ENCODE data around the gene C1QTNF12.

Gene C1QTNF12

GRCh38 chr1:1229770-1230169, 16.8 kb downstream of the C1QTNF12 start:
- in situ Hi-C loops (cut with HindIII; ENCODE audit: low sequenced_read_pairs): no loop called here

- in situ Hi-C loops (cut with HindIII; ENCODE audit: low sequenced_read_pairs): no loop called here
Observed at GRCh38 chr1:1228596-1229321, 17.8 kb downstream of the C1QTNF12 start.

GRCh38 chr1:1228187-1228586, 18.3 kb downstream of the C1QTNF12 start:
- in situ Hi-C loops (cut with HindIII; ENCODE audit: low sequenced_read_pairs): no loop called here

- in situ Hi-C loops (cut with HindIII; ENCODE audit: low sequenced_read_pairs): no loop called here
Observed at GRCh38 chr1:1227386-1227785, 19.1 kb downstream of the C1QTNF12 start.

GRCh38 chr1:1226566-1227362, 19.8 kb downstream of the C1QTNF12 start:
- in situ Hi-C loops (cut with HindIII; ENCODE audit: low sequenced_read_pairs): no loop called here

- in situ Hi-C loops (cut with HindIII; ENCODE audit: low sequenced_read_pairs): no loop called here
Observed at GRCh38 chr1:1225913-1226312, 20.6 kb downstream of the C1QTNF12 start.

GRCh38 chr1:1225238-1225845, 21.2 kb downstream of the C1QTNF12 start:
- in situ Hi-C loops (cut with HindIII; ENCODE audit: low sequenced_read_pairs): no loop called here

- in situ Hi-C loops (cut with HindIII; ENCODE audit: low sequenced_read_pairs): no loop called here
Observed at GRCh38 chr1:1223891-1224290, 22.6 kb downstream of the C1QTNF12 start.

- in situ Hi-C loops (cut with HindIII; ENCODE audit: low sequenced_read_pairs): no loop called here
Observed at GRCh38 chr1:1223321-1223720, 23.2 kb downstream of the C1QTNF12 start.

- in situ Hi-C loops (cut with HindIII; ENCODE audit: low sequenced_read_pairs): no loop called here
Observed at GRCh38 chr1:1222575-1223225, 23.8 kb downstream of the C1QTNF12 start.

- in situ Hi-C loops (cut with HindIII; ENCODE audit: low sequenced_read_pairs): no loop called here
Observed at GRCh38 chr1:1221887-1222574, 24.5 kb downstream of the C1QTNF12 start.

GRCh38 chr1:1220197-1220596, 26.3 kb downstream of the C1QTNF12 start:
- in situ Hi-C loops (cut with HindIII; ENCODE audit: low sequenced_read_pairs): no loop called here

GRCh38 chr1:1219341-1219740, 27.2 kb downstream of the C1QTNF12 start:
- in situ Hi-C loops (cut with HindIII; ENCODE audit: low sequenced_read_pairs): no loop called here

GRCh38 chr1:1218524-1219200, 27.9 kb downstream of the C1QTNF12 start:
- in situ Hi-C loops (cut with HindIII; ENCODE audit: low sequenced_read_pairs): no loop called here

GRCh38 chr1:1217621-1218523, 28.6 kb downstream of the C1QTNF12 start:
- in situ Hi-C loops (cut with HindIII; ENCODE audit: low sequenced_read_pairs): no loop called here

- in situ Hi-C loops (cut with HindIII; ENCODE audit: low sequenced_read_pairs): no loop called here
Observed at GRCh38 chr1:1216770-1217620, 29.5 kb downstream of the C1QTNF12 start.

- in situ Hi-C loops (cut with HindIII; ENCODE audit: low sequenced_read_pairs): no loop called here
Observed at GRCh38 chr1:1215881-1216605, 30.5 kb downstream of the C1QTNF12 start.

Measured in DLD1 (cell line).